HCEC 1CT (cell line): ENCODE measurements around the gene IGFBP7.

Source experiments
- DNase-seq: peaks from one replicate; pipeline ENCODE4 v3.0.0-alpha.2; 2017

The IGFBP7 gene

GRCh38 chr4:57109847-57110639 is at the start of gene IGFBP7:
Gene IGFBP7, minus strand, starts transcription at chr4:57110385. Its CDS starts 34 bp downstream, at chr4:57110351.
- DNase-seq: peak; percentile 34

GRCh38 chr4:57159866-57160265 is 49.7 kb upstream of the IGFBP7 start:
- peak; percentile 1 for DNase-seq

- DNase-seq: no peak
These were observed 48.6 kb upstream of the IGFBP7 start for GRCh38 chr4:57158762-57159161.

GRCh38 chr4:57158221-57158620 is 48.0 kb upstream of the IGFBP7 start:
- peak; percentile 6 for DNase-seq

- DNase-seq: no peak
These were observed 47.5 kb upstream of the IGFBP7 start for GRCh38 chr4:57157596-57158137.

GRCh38 chr4:57156242-57156990 is 46.2 kb upstream of the IGFBP7 start:
- DNase-seq: no peak

GRCh38 chr4:57154926-57155325 is 44.7 kb upstream of the IGFBP7 start:
- DNase-seq: no peak

- no peak for DNase-seq
These were observed 44.0 kb upstream of the IGFBP7 start for GRCh38 chr4:57154191-57154590.

GRCh38 chr4:57153207-57153606 is 43.0 kb upstream of the IGFBP7 start:
- DNase-seq: no peak

GRCh38 chr4:57151481-57151880 is 41.3 kb upstream of the IGFBP7 start:
- no peak for DNase-seq

GRCh38 chr4:57149833-57150232 is 39.6 kb upstream of the IGFBP7 start:
- no peak for DNase-seq

- DNase-seq: peak; percentile 72
These were observed 38.8 kb upstream of the IGFBP7 start for GRCh38 chr4:57148831-57149505.

- DNase-seq: peak; percentile 12
These were observed 38.0 kb upstream of the IGFBP7 start for GRCh38 chr4:57148177-57148576.

- DNase-seq: peak; percentile 67
These were observed 37.3 kb upstream of the IGFBP7 start for GRCh38 chr4:57147335-57148060.

GRCh38 chr4:57146444-57146843 is 36.3 kb upstream of the IGFBP7 start:
- DNase-seq: no peak

GRCh38 chr4:57144466-57144865 is 34.3 kb upstream of the IGFBP7 start:
- DNase-seq: no peak

GRCh38 chr4:57139783-57140182 is 29.6 kb upstream of the IGFBP7 start:
- DNase-seq: no peak

- DNase-seq: no peak
These were observed 27.1 kb upstream of the IGFBP7 start for GRCh38 chr4:57137261-57137660.

GRCh38 chr4:57136281-57136680 is 26.1 kb upstream of the IGFBP7 start:
- peak; percentile 54 for DNase-seq

GRCh38 chr4:57132743-57133137 is 22.6 kb upstream of the IGFBP7 start:
- no peak for DNase-seq

GRCh38 chr4:57131849-57132742 is 21.9 kb upstream of the IGFBP7 start:
- no peak for DNase-seq

GRCh38 chr4:57129477-57129876 is 19.3 kb upstream of the IGFBP7 start:
- no peak for DNase-seq
